ENCODE results near the gene NME2.

- no peak for TF ChIP-seq POLR2AphosphoS5 (IDR thresholded peaks at IDR 0.05; ENCODE audit: low read depth, low read length)
- TF ChIP-seq SPI1 (IDR thresholded peaks at IDR 0.05; ENCODE audit: low read depth, low read length): no peak
Measured at GRCh38 chr17:51203838-51204237, 37.6 kb downstream of the NME2 start.
